ENCODE measurements around the gene PHOX2B. TPM values are rescaled to one million over a fixed set of nuclear protein-coding genes. Genes with fewer than 3 reads are reported as not detected.

Gene PHOX2B
- not detected in 2 replicates for total RNA-seq

DNA sequence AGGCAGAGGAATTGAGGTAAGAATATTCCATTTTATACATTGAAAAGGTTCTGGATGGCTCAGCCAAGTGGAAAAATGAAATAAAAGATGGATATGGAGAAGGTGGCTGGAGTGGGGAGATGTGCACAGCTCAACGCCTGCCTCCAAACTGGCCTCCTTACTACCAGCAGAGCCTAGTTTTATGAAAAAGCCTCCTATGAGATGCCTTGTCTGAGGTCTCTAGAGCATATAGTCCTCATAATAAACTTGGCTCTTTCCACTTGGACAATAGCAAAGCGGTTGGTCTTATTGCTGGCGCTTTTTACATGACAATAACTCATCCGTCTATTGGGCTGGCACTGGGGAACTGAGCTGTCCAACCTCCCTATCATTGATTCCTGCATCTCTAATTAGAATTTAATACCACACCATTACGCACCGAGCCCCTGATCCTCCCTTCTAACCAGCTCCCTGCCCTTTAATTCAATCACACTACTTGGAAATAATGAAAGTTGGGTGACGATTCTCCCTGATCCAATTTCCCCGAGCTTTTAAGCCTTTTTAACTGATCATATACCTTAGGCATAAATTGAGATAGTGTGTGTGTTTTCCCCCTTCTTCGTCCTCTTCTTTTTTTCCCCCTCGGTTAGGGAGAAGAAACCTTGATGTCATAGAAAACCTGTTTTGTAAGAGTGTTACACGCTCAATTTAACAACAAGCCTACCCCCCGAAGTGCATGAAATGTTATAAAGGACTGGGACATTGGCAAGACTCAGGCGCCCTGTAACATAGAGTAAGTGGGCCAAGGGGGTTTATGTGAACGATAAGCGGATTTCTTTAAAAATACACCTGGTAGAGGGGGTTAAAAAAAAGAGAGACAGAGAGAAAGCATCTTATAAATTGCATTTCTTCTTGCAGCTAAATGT is at the start of gene PHOX2B:
Gene PHOX2B (minus strand): TSS at position 155 of the 905 bp plus-strand sequence. CDS start 115 bp downstream, at position 40.
- intact Hi-C loops (cut with micrococcal nuclease) = loop anchor here (1.0 to 5.0 kb wide), 2 partner anchors 131 to 648 kb away; partner anchors contain the start of gene SHISA3

DNA sequence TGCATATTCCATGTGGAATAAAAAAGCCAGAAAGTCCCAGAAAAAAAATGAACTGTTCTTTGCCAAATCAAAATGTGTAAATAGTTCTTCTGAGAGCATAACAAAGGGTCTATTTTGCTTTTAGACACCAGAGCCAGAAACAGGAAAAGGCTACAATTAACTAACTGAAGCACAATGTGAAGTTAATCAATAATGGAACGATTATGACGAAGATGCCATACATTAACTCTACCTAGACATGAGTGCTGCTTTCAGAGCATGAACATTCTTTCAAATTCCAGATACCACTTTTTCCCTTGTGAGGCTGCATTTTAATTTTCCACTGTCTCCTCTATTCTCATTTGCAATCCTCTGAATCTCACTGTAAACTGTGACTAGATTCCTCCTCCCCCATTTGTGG is 48.7 kb upstream of the PHOX2B start:
- intact Hi-C loops (cut with micrococcal nuclease) = no loop called here

DNA sequence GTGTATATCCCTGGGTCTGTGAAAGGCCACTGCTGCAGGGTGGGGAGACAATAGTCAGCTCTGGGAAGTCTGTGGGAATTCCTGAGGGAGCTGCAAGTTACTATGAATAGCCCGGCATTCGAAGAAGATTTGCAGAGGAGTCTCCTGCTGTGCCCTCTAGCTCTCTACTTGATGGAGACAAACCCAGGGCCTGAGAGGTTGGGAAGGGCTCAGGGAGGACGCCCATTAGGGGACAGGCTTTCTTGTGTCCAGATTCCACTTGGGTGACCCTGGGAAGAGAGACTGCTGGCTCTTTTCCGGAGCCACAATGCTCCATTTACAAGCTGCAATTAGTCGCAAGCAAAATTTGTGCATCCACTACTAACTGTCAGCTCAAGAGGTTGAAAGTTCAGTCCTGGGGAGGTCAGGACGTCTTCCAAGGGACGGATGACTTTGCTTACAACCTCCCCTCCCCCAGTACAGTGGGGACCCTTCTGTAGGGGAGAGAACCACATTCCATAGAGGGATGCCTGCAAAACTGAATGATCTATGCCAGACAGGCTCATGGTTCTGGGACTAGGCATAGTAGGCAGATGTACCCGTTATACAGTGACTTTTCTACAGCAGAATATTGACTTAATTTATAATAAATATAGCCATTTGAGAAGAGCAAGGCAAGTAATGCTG is 48.2 kb upstream of the PHOX2B start:
- intact Hi-C loops (cut with micrococcal nuclease) = no loop called here

DNA sequence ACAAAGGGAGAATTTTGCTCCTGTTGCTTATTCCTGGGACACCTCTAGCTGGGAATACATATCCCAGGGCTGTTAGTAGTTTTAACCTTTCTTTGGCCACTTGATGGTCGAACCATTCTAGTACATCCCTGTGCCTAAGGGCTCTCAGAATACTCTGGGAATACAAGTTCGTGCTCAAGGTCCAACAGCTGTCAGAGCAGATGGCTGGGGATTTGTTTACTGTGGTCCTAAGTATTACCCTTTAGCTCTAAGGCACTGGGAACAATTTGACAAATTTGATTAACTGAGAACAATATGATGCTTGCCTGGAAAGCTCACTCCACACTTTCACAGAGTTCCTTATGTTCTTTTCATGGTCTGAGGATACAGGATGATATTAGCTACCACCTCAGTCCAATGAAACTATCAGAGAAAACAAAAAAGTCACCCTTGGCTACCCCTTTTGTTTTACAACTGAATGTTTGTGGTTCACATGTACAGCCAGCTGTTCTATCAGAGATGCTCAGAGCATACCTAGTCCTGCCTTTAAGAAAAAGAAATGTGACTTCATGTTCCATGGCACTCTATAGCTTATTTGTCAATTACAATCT is 47.4 kb upstream of the PHOX2B start:
- intact Hi-C loops (cut with micrococcal nuclease) = no loop called here

DNA sequence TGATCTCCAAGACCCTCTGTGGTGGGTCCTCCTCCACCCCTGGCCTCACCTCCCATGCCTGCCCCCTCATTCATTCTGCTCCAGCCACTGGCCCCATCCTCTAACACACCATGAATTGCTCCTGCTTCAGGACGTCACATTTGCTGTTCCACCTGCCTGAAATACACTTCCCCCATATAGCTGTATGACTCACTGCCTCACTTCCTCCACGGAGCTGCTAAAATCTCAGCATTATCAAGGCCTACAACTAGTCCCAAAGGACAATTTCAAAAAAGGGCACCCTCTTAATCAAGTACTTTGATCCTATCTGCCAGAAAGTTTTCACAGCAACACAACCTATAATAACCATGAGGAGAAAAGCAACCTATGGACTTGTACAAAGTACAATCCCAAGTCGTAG is 43.6 kb upstream of the PHOX2B start:
- intact Hi-C loops (cut with micrococcal nuclease) = no loop called here

DNA sequence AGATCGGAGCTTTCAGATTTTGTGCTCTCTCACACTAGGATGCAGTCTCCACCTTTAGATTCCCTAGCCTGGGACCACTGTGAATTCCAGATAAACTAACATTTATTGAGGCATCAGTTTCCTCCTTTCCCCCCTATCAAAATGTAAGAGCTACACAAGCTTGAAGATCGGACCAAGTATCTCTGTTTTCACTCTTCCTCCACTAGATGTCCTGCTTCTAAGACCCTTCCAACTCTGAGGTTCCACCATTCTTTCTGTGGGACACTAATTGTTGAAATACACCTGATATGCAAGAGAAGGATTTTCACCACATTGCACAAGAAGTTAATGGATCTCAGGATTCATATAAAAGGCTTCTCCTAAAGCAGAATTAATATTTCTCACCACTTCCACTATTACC is 43.0 kb upstream of the PHOX2B start:
- intact Hi-C loops (cut with micrococcal nuclease) = no loop called here

DNA sequence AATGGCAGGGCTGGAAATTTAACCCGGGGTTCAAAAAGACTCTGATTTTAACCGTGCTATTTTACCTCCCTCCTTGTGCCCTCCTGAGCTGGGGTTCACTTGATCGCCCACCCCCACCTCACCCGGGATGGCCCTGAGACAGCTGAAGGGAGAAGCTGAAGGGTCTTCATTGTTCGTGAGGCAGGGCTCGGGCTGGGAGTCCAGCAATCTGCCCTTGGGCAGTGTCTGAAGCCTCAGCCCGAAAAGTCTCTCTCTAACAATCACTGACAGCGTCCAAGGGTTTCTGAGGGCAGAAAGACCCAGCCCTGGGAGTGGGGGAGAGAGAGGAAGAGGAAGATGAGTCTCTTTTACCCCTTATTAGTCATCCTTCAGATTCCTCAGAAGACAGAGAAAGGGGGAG is 39.4 kb upstream of the PHOX2B start:
- intact Hi-C loops (cut with micrococcal nuclease) = no loop called here

DNA sequence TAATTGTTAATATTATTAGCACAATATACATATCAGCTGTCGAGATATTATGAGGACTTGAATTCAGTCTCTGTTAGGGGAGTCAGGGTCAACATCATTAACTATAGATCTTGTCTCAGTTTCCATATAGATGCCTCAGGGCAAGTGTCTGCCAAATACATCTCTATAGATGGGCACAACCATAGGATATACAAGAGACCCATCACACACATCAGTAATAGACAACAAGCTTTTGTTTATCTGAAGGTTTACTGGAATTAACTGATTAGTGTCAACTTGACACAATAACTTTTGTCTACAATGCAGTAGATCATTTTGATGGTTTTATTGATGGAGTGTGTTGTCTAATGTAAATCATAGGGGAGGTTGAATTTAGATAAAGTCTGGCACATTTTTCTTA is 37.1 kb upstream of the PHOX2B start:
- intact Hi-C loops (cut with micrococcal nuclease) = no loop called here

DNA sequence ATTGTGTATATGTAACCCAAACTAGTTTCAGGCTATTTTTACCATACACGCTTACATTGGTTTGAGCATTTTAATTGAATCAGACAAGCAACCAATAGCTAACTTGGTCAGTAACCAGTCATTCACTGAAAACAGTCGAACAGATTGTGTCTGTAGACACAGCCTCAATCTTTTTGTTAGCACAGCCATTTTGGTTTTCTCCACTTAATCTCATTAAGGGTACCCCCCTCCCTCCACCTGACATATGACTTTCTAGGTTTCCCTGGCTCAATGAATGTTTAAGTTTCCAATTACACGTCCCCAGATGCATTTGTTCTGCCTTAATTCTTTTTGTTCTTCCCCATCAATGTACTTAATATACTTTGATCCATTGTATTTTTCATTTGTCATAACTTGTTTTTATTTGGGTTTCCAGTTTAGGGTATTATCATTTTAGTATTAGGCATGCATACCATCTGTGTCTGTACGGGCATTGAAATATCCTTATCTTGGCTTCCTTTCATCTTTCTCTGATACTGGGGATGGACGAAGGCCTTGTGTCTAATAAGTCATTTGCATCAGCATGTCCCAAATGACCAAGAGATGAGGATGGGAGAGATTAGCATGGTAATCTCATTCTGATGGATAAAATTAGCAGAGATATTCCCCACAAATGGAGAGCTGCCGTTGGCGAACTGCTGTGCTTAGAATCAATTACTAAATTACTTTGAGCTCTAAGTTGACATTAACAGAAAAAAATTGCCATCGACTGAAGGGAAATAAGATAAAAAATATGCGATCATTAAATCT is 35.9 kb upstream of the PHOX2B start:
- intact Hi-C loops (cut with micrococcal nuclease) = no loop called here

DNA sequence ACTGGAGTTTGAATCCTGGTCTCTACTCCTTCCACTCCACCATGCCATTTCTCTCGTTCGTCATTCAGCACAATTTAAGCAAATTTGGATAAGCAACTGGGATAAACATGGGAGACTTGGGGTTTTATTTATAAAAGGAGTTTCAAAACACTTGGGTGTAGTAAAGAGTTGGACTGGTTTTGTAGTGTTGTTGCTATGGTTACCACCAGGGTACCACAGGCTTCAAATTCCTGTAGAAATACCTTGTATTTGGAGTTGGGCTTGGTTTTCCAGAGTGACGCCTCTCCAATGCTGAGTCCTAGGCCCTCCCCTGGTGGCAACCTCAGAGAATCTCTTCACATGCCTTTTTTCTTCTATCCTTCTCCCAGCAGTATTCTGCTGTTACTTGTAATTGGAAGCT is 27.9 kb upstream of the PHOX2B start:
- intact Hi-C loops (cut with micrococcal nuclease) = no loop called here

DNA sequence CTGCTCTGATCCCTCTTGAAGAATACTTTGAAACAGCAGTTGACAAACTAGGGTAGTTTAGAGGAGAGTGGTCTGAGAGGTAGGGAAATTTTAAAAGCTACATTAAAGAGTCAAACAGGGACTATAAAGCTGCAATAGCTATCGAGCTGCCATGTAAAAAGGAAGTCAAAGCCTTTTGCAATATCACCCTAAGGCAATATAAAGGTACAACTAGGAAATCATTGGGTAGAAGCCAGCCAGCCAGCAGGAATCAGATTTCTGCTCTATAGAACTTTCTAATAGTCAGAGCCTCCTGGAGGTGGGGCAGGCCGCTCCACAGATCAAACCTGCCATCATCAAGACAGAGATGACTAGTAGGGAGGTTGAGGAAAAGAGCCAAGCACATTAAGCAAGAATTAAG is 15.2 kb upstream of the PHOX2B start:
- intact Hi-C loops (cut with micrococcal nuclease) = no loop called here

DNA sequence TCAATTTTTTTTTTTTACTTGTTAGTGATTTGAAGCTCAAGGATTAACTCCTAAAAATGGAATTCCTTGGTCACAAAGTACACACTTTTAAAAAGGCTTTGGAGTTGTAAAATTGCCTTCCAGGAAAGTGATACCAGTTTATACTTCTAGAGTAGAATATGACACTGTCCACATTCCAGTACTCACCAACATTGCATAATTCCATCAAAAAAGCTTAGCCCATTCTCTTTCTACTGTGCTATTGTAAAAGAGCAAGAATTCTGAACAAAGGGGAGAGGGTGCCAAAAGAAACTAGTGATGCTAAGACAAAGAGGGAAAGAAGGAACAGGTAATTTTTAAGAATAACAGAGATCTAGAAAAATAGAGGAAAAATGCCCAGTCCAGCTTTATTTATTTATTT is 10.4 kb upstream of the PHOX2B start:
- intact Hi-C loops (cut with micrococcal nuclease) = loop anchor here (10.0 kb wide), 1 partner anchor 396 kb away; the partner anchor contains the start of gene BEND4

DNA sequence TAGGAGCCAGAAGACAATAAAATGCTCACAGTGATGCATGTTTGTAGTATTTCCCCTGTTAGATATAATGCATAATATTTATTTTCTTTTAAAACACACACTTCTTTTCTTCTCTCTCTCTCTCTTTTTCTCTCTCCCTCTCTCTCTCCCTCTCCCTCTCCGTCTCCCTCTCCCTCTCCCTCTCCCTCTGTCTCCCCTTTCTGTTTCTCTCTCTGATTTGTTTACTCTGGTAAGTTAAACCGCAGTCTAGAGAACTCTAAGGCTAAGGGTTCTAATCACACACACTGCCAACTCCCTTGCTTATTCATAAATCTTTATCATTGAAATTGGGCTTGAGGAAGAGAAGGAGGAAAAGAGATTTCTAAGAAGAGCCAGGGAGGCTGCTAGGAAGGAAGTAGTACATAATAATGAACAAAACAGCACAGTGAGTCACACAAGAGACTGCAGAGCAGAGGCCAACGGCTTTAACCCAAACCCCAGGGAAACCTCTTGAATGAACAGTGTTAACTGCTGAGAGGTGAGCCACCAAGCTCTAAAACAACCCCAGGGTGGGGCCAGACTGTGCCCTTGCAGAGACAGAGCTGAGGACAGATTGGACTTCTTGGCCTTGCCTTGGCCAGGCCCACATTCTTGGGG is 9.1 kb upstream of the PHOX2B start:
- intact Hi-C loops (cut with micrococcal nuclease) = loop anchor here (10.0 kb wide), 1 partner anchor 397 kb away; the partner anchor contains the start of gene BEND4

DNA sequence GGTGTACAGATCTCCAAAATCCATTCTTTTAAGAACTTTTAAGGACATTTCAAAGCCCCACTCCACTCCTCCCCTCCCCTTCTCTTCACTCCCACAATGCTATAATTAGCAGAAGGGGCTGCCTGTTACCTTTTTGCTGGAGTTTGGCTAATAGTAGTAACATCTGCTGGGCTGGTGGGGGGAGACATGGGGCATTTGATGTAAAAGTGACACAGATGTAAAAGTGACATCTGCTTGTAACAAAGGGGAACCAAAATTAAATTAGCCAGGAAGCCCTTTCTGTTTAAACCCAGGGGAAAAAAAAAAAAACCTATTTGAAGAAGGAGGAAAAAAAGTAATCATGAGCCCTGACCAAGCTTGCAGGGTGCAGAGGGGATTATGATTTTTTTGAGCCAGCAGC is 5.4 kb upstream of the PHOX2B start:
- intact Hi-C loops (cut with micrococcal nuclease) = loop anchor here (5.0 to 10.0 kb wide), 2 partner anchors 62 to 401 kb away; partner anchors contain the start of gene BEND4

DNA sequence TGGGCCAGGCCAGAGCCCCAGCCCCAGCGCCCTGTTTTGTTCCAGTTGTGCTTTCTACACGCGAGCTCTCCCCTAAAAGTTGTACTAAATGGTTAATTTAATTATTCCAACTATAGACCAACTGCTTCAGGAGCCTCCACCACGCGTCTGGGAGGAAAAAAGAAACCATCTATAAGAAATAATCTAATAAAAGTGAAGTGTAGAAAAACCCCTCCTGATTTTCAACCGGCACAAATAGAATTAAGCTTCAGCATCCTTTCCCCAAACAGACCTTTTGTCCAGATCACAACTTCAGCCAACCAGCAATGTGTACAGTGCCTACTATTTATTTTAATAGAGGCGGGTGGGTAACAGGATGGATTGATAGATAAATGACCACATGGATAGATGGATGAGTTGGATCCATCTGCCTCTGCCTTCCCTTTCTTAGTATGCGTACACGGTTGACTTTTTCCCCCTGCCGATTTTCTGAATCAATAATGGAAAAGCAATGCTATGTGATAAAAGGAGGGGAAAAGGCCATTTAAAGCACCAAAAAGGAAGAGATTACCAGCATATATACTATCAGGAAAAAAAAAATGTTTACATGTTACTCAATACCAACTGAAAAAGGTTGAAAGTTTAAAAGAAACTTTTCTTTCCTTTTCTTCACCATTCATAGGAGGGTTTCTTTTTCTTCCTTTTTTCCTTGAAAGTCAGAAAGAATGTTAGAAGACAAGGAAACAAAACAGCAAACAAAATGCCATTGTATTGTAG is 3.7 kb upstream of the PHOX2B start:
- intact Hi-C loops (cut with micrococcal nuclease) = loop anchor here (5.0 to 10.0 kb wide), 2 partner anchors 60 to 403 kb away; partner anchors contain the start of gene BEND4

DNA sequence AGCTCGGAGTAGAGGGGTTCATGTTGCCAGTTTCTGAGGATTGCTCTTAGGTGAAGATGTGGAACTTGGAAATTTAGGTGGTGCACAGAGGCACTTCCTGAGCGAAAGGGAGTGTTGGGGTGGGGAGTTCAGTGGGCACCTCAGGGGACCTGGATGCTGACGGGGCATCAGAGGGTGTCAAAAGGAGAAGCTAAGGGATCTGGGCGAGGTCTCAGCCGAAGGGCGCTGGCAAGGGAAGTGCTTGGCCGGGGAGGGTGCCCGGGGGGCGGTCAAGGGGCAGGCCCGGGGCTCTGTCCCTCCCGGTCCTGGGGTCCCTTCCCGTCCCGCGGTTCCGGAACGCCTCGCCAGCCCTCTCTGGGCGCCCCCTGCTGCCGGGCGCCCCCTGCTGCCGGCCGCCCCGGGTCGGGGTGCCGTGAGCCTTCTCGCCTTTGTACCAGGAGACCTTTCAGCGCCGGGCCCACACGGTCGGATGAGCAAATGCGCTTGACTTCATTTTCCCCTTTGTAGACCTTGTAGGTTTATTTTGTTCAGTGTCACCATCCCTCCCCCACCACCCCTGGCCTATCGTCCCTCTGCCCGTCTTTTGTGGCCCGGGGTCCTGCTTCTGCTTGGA is 3.0 kb upstream of the PHOX2B start:
- intact Hi-C loops (cut with micrococcal nuclease) = loop anchor here (5.0 to 10.0 kb wide), 2 partner anchors 59 to 403 kb away; partner anchors contain the start of gene BEND4

DNA sequence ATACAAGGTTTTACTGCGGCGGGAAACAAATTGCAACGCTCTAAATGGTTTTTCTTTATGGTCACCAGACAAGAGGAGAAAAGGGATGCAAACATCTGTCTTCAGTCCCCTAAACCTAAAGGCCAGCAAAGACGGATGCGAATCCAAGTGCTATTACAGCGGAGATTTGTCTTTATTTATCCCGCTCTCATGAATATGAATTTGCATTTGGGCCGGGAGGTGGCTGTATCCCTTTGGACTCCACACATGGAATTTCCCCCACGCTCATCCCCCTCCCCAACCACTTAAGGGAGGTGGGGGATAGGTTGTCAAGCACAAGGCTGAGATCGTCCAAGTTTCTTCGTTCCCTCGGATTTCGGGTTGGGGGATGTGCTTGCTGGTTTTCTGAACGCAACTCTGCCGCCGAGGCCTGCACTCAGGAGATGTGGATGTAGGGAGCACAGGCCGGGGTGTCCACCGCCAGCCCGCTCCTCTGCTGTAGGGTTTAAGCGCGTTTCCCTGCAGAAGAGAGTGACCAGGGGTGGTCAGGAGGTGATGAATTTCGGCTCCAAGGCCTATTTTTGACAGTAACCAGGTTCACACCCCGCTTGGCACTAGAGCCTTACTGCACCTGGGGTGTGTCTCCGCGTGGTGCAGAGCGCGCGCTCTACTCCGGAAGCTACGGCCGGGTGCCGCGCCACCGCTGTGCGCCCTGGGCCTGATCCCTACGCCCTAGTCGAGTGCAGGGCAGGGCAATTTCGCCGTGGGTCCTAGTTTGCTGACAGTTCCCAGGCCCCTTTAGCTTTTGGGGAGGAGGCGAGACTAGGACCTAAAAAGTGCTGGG is 2.3 kb upstream of the PHOX2B start:
- intact Hi-C loops (cut with micrococcal nuclease) = loop anchor here (5.0 to 10.0 kb wide), 2 partner anchors 59 to 404 kb away; partner anchors contain the start of gene BEND4

DNA sequence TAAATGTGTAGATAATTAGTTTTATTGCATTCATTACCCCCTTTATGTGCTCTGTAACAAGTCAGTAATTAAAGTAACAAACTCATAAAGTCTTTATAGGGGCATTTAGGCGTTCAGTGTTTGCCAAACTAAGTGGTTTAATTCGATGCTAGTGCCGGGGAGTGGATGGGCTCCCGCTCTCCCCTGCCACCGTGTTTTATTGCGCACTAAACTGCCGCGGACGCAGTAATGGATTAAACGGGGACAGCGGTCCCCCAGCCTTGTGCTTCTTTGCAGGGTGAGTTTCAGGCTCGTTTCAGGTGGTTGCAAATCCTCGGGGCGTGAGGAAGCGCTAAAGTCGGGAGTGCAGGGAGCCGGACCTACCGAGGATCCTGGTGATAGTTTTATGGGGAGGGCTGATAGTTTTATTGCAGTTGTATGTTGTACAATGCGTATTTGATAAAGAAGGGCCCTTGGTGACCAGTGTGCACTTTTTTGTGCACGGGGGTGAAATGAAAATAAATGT is 1.6 kb upstream of the PHOX2B start:
- intact Hi-C loops (cut with micrococcal nuclease) = loop anchor here (5.0 to 10.0 kb wide), 2 partner anchors 58 to 405 kb away; partner anchors contain the start of gene BEND4
